HCT116 (cell line): Measurements from ENCODE around the gene SLC25A21. TPM values are rescaled to one million over a fixed set of nuclear protein-coding genes. Genes with fewer than 3 reads are reported as not detected.

Experiments used
- ATAC-seq: fragments of 200-7000 bp; cut with Tn5 transposase; 2 replicates; pipeline ENCODE4 v1.9.1; 2020; ENCODE audit warnings: mild to moderate bottlenecking, moderate library complexity
- BruUV-seq: library from RNA; stranded (reverse); fragments of 400-500 nt; replicated peaks from 2 replicates; lab custom pipeline; 2021; lab: Mats Ljungman, UMichigan
- CTCF ChIA-PET: fragments of 300-600 bp; sonication (Branson Sonifier 250); formaldehyde crosslinking; loops from one replicate; lab custom pipeline; 2021; ENCODE audit warnings: antibody characterized with exemption; lab: Charles Lee
- POLR2A ChIA-PET: fragments of 300-600, 350-600 bp; sonication (Branson Sonifier 250); formaldehyde crosslinking; loops from one replicate; lab custom pipeline; 2021; ENCODE audit warnings: antibody characterized with exemption; lab: Charles Lee
- RAD21 ChIA-PET, 2 experiments: fragments of 300-600 bp; sonication (Branson Sonifier 250); formaldehyde crosslinking; loops; one replicate each; lab custom pipeline; 2023; ENCODE audit warnings: low total read pairs in 2 of 2; ENCODE audit not compliant: uncharacterized antibody in 2 of 2, unreplicated experiment in 2 of 2, low non-redundant PET in 1 of 2; lab: Charles Lee
- DNase-seq: peaks from one replicate; pipeline ENCODE4 v3.0.0-alpha.2; 2010; ENCODE audit warnings: low read depth, low spot score
- H2AFZ ChIP-seq: fragments of 200-600 bp; shearing (Covaris generic), sonication (generic); 2 replicates; pipeline ENCODE4 v1.6.1; 2017; ENCODE audit warnings: low read depth, mixed run types, mixed read lengths, antibody characterized with exemption, low read length; ENCODE audit not compliant: poor library complexity, severe bottlenecking
- H3K27ac ChIP-seq: 2 replicates; pipeline ENCODE4 v1.5.1; 2012; ENCODE audit warnings: low read depth, low read length
- H3K27me3 ChIP-seq: fragments of 200-600 bp; sonication (generic); 2 replicates; pipeline ENCODE4 v1.6.1; 2016; ENCODE audit warnings: mixed run types, low read length, mixed read lengths; ENCODE audit not compliant: insufficient read depth
- H3K36me3 ChIP-seq, 2 experiments: fragments of 200-500 bp in 1 of 2; fragments of 200-600 bp in 1 of 2; sonication (Bioruptor generic) in 1 of 2; sonication (generic) in 1 of 2; 2 replicates each; pipeline versions ENCODE4 v1.5.1 to v1.6.1; 2014 to 2016; ENCODE audit warnings: low read length in 2 of 2, inconsistent platforms in 1 of 2, mixed read lengths in 1 of 2, mixed run types in 1 of 2; ENCODE audit not compliant: insufficient read depth in 2 of 2, control insufficient read depth in 1 of 2
- H3K4me1 ChIP-seq, 2 experiments: fragments of 200-600 bp in 1 of 2; sonication (generic) in 1 of 2; 2 replicates each; pipeline versions ENCODE4 v1.5.1 to v1.6.1; 2012 to 2017; ENCODE audit warnings: low read length in 2 of 2, inconsistent platforms in 1 of 2, mild to moderate bottlenecking in 1 of 2, mixed read lengths in 1 of 2, mixed run types in 1 of 2, moderate library complexity in 1 of 2; ENCODE audit not compliant: insufficient read depth in 2 of 2, control insufficient read depth in 1 of 2
- H3K4me2 ChIP-seq: fragments of 200-600 bp; sonication (generic); 2 replicates; pipeline ENCODE4 v1.6.1; 2017; ENCODE audit warnings: mixed run types, low read length, mixed read lengths
- H3K4me3 ChIP-seq, 2 experiments: fragments of 200-600 bp in 1 of 2; sonication (generic) in 1 of 2; replicated peaks in 1 of 2; 2 replicates each; pipeline ENCODE4 v1.5.1; 2011 to 2016; ENCODE audit warnings: low read length in 2 of 2, control low read depth in 1 of 2, low read depth in 1 of 2, mild to moderate bottlenecking in 1 of 2, mixed read lengths in 1 of 2, mixed run types in 1 of 2
- H3K79me2 ChIP-seq: fragments of 200-600 bp; sonication (generic); 2 replicates; pipeline ENCODE4 v1.6.1; 2017; ENCODE audit warnings: mild to moderate bottlenecking, mixed run types, low read length, moderate library complexity, mixed read lengths; ENCODE audit not compliant: insufficient read depth
- H3K9ac ChIP-seq: fragments of 200-600 bp; sonication (generic); 2 replicates; pipeline ENCODE4 v1.6.1; 2016; ENCODE audit warnings: low read length, mixed read lengths
- H3K9me2 ChIP-seq: fragments of 200-600 bp; sonication (generic), shearing (Covaris generic); 2 replicates; pipeline ENCODE4 v1.6.1; 2017; ENCODE audit warnings: mixed run types, mild to moderate bottlenecking, moderate library complexity; ENCODE audit not compliant: insufficient read depth
- H3K9me3 ChIP-seq, 2 experiments: fragments of 200-500 bp in 1 of 2; fragments of 200-600 bp in 1 of 2; sonication (Bioruptor generic) in 1 of 2; sonication (generic) in 1 of 2; 2 replicates each; pipeline ENCODE4 v1.6.1; 2014 to 2017; ENCODE audit warnings: low read length in 2 of 2, mixed read lengths in 2 of 2, inconsistent platforms in 1 of 2, low read depth in 1 of 2, mild to moderate bottlenecking in 1 of 2, mixed run types in 1 of 2, moderate library complexity in 1 of 2; ENCODE audit not compliant: control insufficient read depth in 1 of 2, insufficient read depth in 1 of 2
- H4K20me1 ChIP-seq: fragments of 200-600 bp; sonication (generic), shearing (Covaris generic); 2 replicates; pipeline ENCODE4 v1.6.1; 2017; ENCODE audit warnings: mixed run types, mild to moderate bottlenecking, moderate library complexity; ENCODE audit not compliant: insufficient read depth
- ATF3 ChIP-seq: IDR thresholded peaks from 2 replicates; pipeline ENCODE4 v1.6.1; 2012
- EGR1 ChIP-seq: IDR thresholded peaks from 2 replicates; pipeline ENCODE4 v1.6.1; 2012; ENCODE audit warnings: low read depth
- RAD21 ChIP-seq: IDR thresholded peaks from 2 replicates; pipeline ENCODE4 v1.6.1; 2012; ENCODE audit warnings: low read depth, mild to moderate bottlenecking
- SRF ChIP-seq: IDR thresholded peaks from 2 replicates; pipeline ENCODE4 v1.6.1; 2012; ENCODE audit warnings: low read depth
- TCF7L2 ChIP-seq: IDR thresholded peaks from 2 replicates; pipeline ENCODE4 v1.7.0; 2011; ENCODE audit warnings: borderline replicate concordance, inconsistent platforms; ENCODE audit not compliant: insufficient read depth, insufficient read length; ENCODE audit errors: extremely low read depth
- ZFX ChIP-seq: fragments of 450-650 bp; IDR thresholded peaks from 2 replicates; pipeline ENCODE4 v1.6.1; 2017
- ZNF274 ChIP-seq: fragments of 200-500 bp; sonication (Bioruptor generic); IDR thresholded peaks from 2 replicates; pipeline ENCODE4 v1.6.1; 2014; ENCODE audit warnings: mild to moderate bottlenecking, low read depth, low read length, inconsistent platforms
- intact Hi-C: fragments of 100-400 bp; cut with micrococcal nuclease; formaldehyde crosslinking; loops from 2 replicates; pipeline ENCODE4 v1.10.0; 2022
- total RNA-seq: library from RNA; stranded (reverse); gene quantifications from one replicate; pipeline ENCODE4 v1.2.1, GENCODE V29; 2021; ENCODE audit not compliant: unreplicated experiment
- TF ChIP-seq, protein P1 (sequence below), 3 experiments: fragments of 200-600 bp in 1 of 3; sonication (generic) in 1 of 3; IDR thresholded peaks in 2 of 3; conservative IDR thresholded peaks in 1 of 3; 2 replicates each; pipeline ENCODE4 v1.5.1; 2012 to 2017; ENCODE audit warnings: low read depth in 2 of 3, low read length in 2 of 3, antibody characterized with exemption in 1 of 3, borderline replicate concordance in 1 of 3, control low read depth in 1 of 3, mild to moderate bottlenecking in 1 of 3, mixed read lengths in 1 of 3, mixed run types in 1 of 3, moderate library complexity in 1 of 3; ENCODE audit not compliant: insufficient read depth in 1 of 3
- TF ChIP-seq, protein P2 (sequence below): IDR thresholded peaks from 2 replicates; pipeline ENCODE4 v1.6.1; 2011; ENCODE audit warnings: mild to moderate bottlenecking, low read length, moderate library complexity; ENCODE audit not compliant: insufficient replicate concordance; ENCODE audit errors: extremely low read depth

The SLC25A21 gene
- total RNA-seq, 1 experiment from 2014 or later: 3.5 TPM

DNA sequence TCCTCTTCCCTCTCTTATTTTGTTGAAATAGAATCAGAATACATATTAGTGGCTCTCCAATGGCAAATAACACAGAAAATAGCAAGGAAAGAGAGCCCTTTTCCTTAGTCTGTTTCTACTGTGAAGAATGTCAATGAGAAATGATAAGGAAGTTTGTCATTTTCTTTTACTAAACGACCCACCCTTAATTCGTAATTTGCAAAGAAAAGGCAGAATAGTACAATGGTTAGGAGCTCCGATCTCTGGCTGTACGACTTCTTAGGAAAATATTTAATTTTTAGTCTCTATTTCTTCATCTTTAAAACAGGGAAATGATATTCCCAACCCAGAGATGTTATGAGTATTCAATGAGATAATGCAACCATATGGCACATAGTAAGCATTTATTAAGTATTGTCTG, 504.7 kb downstream of the SLC25A21 start:
- TF ChIP-seq SRF (no peak), ZNF274 (no peak), ATF3 (no peak), TCF7L2 (no peak), RAD21 (no peak), ZFX (no peak), EGR1 (no peak)
- TF ChIP-seq, protein P1, sequence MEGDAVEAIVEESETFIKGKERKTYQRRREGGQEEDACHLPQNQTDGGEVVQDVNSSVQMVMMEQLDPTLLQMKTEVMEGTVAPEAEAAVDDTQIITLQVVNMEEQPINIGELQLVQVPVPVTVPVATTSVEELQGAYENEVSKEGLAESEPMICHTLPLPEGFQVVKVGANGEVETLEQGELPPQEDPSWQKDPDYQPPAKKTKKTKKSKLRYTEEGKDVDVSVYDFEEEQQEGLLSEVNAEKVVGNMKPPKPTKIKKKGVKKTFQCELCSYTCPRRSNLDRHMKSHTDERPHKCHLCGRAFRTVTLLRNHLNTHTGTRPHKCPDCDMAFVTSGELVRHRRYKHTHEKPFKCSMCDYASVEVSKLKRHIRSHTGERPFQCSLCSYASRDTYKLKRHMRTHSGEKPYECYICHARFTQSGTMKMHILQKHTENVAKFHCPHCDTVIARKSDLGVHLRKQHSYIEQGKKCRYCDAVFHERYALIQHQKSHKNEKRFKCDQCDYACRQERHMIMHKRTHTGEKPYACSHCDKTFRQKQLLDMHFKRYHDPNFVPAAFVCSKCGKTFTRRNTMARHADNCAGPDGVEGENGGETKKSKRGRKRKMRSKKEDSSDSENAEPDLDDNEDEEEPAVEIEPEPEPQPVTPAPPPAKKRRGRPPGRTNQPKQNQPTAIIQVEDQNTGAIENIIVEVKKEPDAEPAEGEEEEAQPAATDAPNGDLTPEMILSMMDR (IDR thresholded peaks at IDR 0.05 in 2 of 3, conservative IDR thresholded peaks at IDR 0.05 in 1 of 3; ENCODE audit: borderline replicate concordance in 1 of 3, insufficient read depth in 1 of 3, low read depth in 2 of 3, low read length in 2 of 3): no peak
- TF ChIP-seq, protein P2, sequence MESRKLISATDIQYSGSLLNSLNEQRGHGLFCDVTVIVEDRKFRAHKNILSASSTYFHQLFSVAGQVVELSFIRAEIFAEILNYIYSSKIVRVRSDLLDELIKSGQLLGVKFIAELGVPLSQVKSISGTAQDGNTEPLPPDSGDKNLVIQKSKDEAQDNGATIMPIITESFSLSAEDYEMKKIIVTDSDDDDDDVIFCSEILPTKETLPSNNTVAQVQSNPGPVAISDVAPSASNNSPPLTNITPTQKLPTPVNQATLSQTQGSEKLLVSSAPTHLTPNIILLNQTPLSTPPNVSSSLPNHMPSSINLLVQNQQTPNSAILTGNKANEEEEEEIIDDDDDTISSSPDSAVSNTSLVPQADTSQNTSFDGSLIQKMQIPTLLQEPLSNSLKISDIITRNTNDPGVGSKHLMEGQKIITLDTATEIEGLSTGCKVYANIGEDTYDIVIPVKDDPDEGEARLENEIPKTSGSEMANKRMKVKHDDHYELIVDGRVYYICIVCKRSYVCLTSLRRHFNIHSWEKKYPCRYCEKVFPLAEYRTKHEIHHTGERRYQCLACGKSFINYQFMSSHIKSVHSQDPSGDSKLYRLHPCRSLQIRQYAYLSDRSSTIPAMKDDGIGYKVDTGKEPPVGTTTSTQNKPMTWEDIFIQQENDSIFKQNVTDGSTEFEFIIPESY: no peak
- CTCF ChIA-PET: interaction anchor here (0.7 to 1.2 kb wide), 2 partner anchors 11 to 12 kb away, joined by 3 to 4 read pairs; no protein-coding TSS in a partner anchor
- ATAC-seq (no peak), DNase-seq (no peak)
- intact Hi-C loops: no loop called here
- no peak overlapping the region for H3K4me2 ChIP-seq
- no peaks in the 10 kb centered on the region for H3K27me3 ChIP-seq
- no TSS peak for BruUV-seq
- H2AFZ ChIP-seq: no peak overlapping the region
- no peak overlapping the region for H3K27ac ChIP-seq
- RAD21 ChIA-PET: no interaction called here
- POLR2A ChIA-PET: no interaction called here
- no peaks in the 10 kb centered on the region for H3K79me2 ChIP-seq
- peaks cover 0 to 3% of the 10 kb centered on the region in 2 experiments; a peak in 2 of 4 replicates for H3K36me3 ChIP-seq
- H3K9me2 ChIP-seq: no peaks in the 10 kb centered on the region
- H3K9me3 ChIP-seq: no peaks in the 10 kb centered on the region
- H3K4me1 ChIP-seq: no peaks in the 10 kb centered on the region; a peak in 1 of 4 replicates
- no peaks in the 10 kb centered on the region for H4K20me1 ChIP-seq
- no peak overlapping the region for H3K9ac ChIP-seq
- no peak overlapping the region for H3K4me3 ChIP-seq
